Keratinocyte (primary cell): ENCODE data around the gene PTPN5.

Source experiments
- CTCF ChIP-seq, 3 experiments: IDR thresholded peaks in 1 of 3; conservative IDR thresholded peaks in 1 of 3; optimal IDR thresholded peaks in 1 of 3; 2 replicates in 2 of 3; 3 replicates in 1 of 3; pipeline versions ENCODE3 to v1.5.1; 2011; ENCODE audit warnings: low read length in 3 of 3, mild to moderate bottlenecking in 3 of 3, moderate library complexity in 2 of 3, control low read depth in 1 of 3, inconsistent platforms in 1 of 3; ENCODE audit not compliant: insufficient read depth in 2 of 3; ENCODE audit errors: extremely low read depth in 1 of 3
- EZH2 ChIP-seq: IDR thresholded peaks from one replicate; pipeline ENCODE4 v1.6.1; 2012; ENCODE audit warnings: inconsistent platforms, mild to moderate bottlenecking, low read length, moderate library complexity

GRCh38 chr11:18709414-18709813 is 82.2 kb downstream of the PTPN5 start:
- TF ChIP-seq CTCF (optimal IDR thresholded peaks at IDR 0.05 in 1 of 3, IDR thresholded peaks at IDR 0.05 in 1 of 3, conservative IDR thresholded peaks at IDR 0.05 in 1 of 3; ENCODE audit: extremely low read depth in 1 of 3, insufficient read depth in 2 of 3, low read length in 3 of 3) (no peak), EZH2 (no peak)
